ENCODE data around the gene IDE. TPM values are rescaled to one million over a fixed set of nuclear protein-coding genes. Genes with fewer than 3 reads are reported as not detected.
"Not testable (repeated sequence)": the region's sequence is repeated elsewhere in the genome, so short reads cannot be mapped to it uniquely, and the experiment has no call there.

The IDE gene
- total RNA-seq, 2 experiments from 2014 or later = 14.1 to 25.9 TPM

- no peak overlapping the region for H3K27ac Mint-ChIP-seq
- no peaks in the 10 kb centered on the region for H3K9me3 Mint-ChIP-seq (ENCODE audit: low read depth)
- DNase-seq (no peak), ATAC-seq (no peak)
- H3K4me1 Mint-ChIP-seq = peaks cover 24% of the 10 kb centered on the region
- H3K27me3 Mint-ChIP-seq = peaks cover 4% of the 10 kb centered on the region
- no peak overlapping the region for H3K4me3 Mint-ChIP-seq
- peaks cover 2% of the 10 kb centered on the region for H3K36me3 Mint-ChIP-seq
- CTCF ChIA-PET = interaction anchor here (0.6 to 4.1 kb wide), 7 partner anchors 9 to 171 kb away, joined by 3 to 26 read pairs (median 6); no protein-coding TSS in a partner anchor
Measured at GRCh38 chr10:92575961-92576360, 2.1 kb upstream of the IDE start.

- H3K4me3 Mint-ChIP-seq = peak overlapping the region; percentile 68
- peak overlapping the region; percentile 80 for H3K27ac Mint-ChIP-seq
- H3K27me3 Mint-ChIP-seq = peaks cover 4% of the 10 kb centered on the region
- peaks cover 26% of the 10 kb centered on the region for H3K4me1 Mint-ChIP-seq
- no peak for DNase-seq
- no peaks in the 10 kb centered on the region for H3K9me3 Mint-ChIP-seq (ENCODE audit: low read depth)
- CTCF ChIA-PET = interaction anchor here (0.7 to 4.1 kb wide), 20 partner anchors 9 to 1127 kb away, joined by 3 to 38 read pairs (median 4); no protein-coding TSS in a partner anchor
- peaks cover 2% of the 10 kb centered on the region for H3K36me3 Mint-ChIP-seq
- peak; percentile 14 for ATAC-seq
Measured at GRCh38 chr10:92574548-92575261, 812 bp upstream of the IDE start.

- Mint-ChIP-seq H3K27me3 (peaks cover 4% of the 10 kb centered on the region), H3K4me1 (peaks cover 31% of the 10 kb centered on the region), H3K4me3 (peak overlapping the region; percentile 68), H3K27ac (peak overlapping the region; percentile 75), H3K9me3 (ENCODE audit: low read depth) (no peaks in the 10 kb centered on the region), H3K36me3 (peaks cover 8% of the 10 kb centered on the region)
- CTCF ChIA-PET = interaction anchor here (0.8 to 4.1 kb wide), 13 partner anchors 13 to 112 kb away, joined by 3 to 38 read pairs (median 6); no protein-coding TSS in a partner anchor
- peak; percentile 48 for ATAC-seq
- peak; percentile 58 for DNase-seq
Measured at GRCh38 chr10:92573091-92573797, 649 bp downstream of the IDE start.

- CTCF ChIA-PET = interaction anchor here (0.5 to 4.1 kb wide), 5 partner anchors 19 to 289 kb away, joined by 3 to 26 read pairs (median 4); no protein-coding TSS in a partner anchor
- peaks cover 8% of the 10 kb centered on the region for H3K36me3 Mint-ChIP-seq
- peak overlapping the region; percentile 75 for H3K27ac Mint-ChIP-seq
- no peak for DNase-seq
- H3K9me3 Mint-ChIP-seq (ENCODE audit: low read depth) = no peaks in the 10 kb centered on the region
- peaks cover 4% of the 10 kb centered on the region for H3K27me3 Mint-ChIP-seq
- H3K4me3 Mint-ChIP-seq = peak overlapping the region; percentile 68
- ATAC-seq = no peak
- peaks cover 37% of the 10 kb centered on the region for H3K4me1 Mint-ChIP-seq
Measured at GRCh38 chr10:92572362-92573090, 1.4 kb downstream of the IDE start.

- ATAC-seq (no peak), DNase-seq (no peak)
- CTCF ChIA-PET = interaction anchor here (0.5 to 4.1 kb wide), 4 partner anchors 20 to 288 kb away, joined by 4 to 26 read pairs (median 14); no protein-coding TSS in a partner anchor
- Mint-ChIP-seq H3K27me3 (peaks cover 4% of the 10 kb centered on the region), H3K4me3 (no peak overlapping the region), H3K36me3 (peaks cover 9% of the 10 kb centered on the region), H3K27ac (no peak overlapping the region), H3K4me1 (peaks cover 41% of the 10 kb centered on the region), H3K9me3 (ENCODE audit: low read depth) (no peaks in the 10 kb centered on the region)
Measured at GRCh38 chr10:92571649-92572048, 2.2 kb downstream of the IDE start.

- H3K27me3 Mint-ChIP-seq; H3K9me3 Mint-ChIP-seq (ENCODE audit: low read depth); ATAC-seq; CTCF ChIA-PET; H3K4me3 Mint-ChIP-seq; H3K27ac Mint-ChIP-seq; DNase-seq: not testable (repeated sequence)
- H3K4me1 Mint-ChIP-seq = peaks cover 37% of the 10 kb centered on the region
- H3K36me3 Mint-ChIP-seq = peaks cover 14% of the 10 kb centered on the region
Measured at GRCh38 chr10:92569663-92570062, 4.2 kb downstream of the IDE start.

GRCh38 chr10:92569071-92569470, 4.8 kb downstream of the IDE start:
- Mint-ChIP-seq H3K4me3 (no peak overlapping the region), H3K27ac (no peak overlapping the region), H3K27me3 (peaks cover 4% of the 10 kb centered on the region), H3K36me3 (peaks cover 17% of the 10 kb centered on the region), H3K4me1 (peaks cover 35% of the 10 kb centered on the region), H3K9me3 (ENCODE audit: low read depth) (no peaks in the 10 kb centered on the region)
- no peak for DNase-seq
- no peak for ATAC-seq
- CTCF ChIA-PET = no interaction called here

- ATAC-seq (peak; percentile 31), DNase-seq (no peak)
- Mint-ChIP-seq H3K36me3 (peaks cover 18% of the 10 kb centered on the region), H3K27me3 (peaks cover 4% of the 10 kb centered on the region), H3K27ac (no peak overlapping the region), H3K4me1 (peaks cover 35% of the 10 kb centered on the region), H3K9me3 (ENCODE audit: low read depth) (no peaks in the 10 kb centered on the region), H3K4me3 (no peak overlapping the region)
- CTCF ChIA-PET = no interaction called here
Measured at GRCh38 chr10:92567952-92568600, 5.8 kb downstream of the IDE start.

GRCh38 chr10:92562424-92562823, 11.5 kb downstream of the IDE start:
- Mint-ChIP-seq H3K36me3 (peaks cover 37% of the 10 kb centered on the region), H3K27me3 (no peaks in the 10 kb centered on the region), H3K27ac (no peak overlapping the region), H3K4me3 (no peak overlapping the region), H3K4me1 (peaks cover 5% of the 10 kb centered on the region), H3K9me3 (ENCODE audit: low read depth) (peaks cover 7% of the 10 kb centered on the region)
- no peak for DNase-seq
- CTCF ChIA-PET = no interaction called here
- ATAC-seq = no peak

- H3K4me1 Mint-ChIP-seq = no peaks in the 10 kb centered on the region
- H3K4me3 Mint-ChIP-seq = no peak overlapping the region
- CTCF ChIA-PET = no interaction called here
- H3K36me3 Mint-ChIP-seq = peaks cover 45% of the 10 kb centered on the region
- ATAC-seq (no peak), DNase-seq (no peak)
- H3K27me3 Mint-ChIP-seq = no peaks in the 10 kb centered on the region
- peaks cover 11% of the 10 kb centered on the region for H3K9me3 Mint-ChIP-seq (ENCODE audit: low read depth)
- no peak overlapping the region for H3K27ac Mint-ChIP-seq
Measured at GRCh38 chr10:92559046-92559445, 14.8 kb downstream of the IDE start.

- Mint-ChIP-seq H3K4me3 (no peak overlapping the region), H3K27ac (no peak overlapping the region), H3K4me1 (no peaks in the 10 kb centered on the region), H3K9me3 (ENCODE audit: low read depth) (peaks cover 6% of the 10 kb centered on the region), H3K36me3 (peaks cover 46% of the 10 kb centered on the region), H3K27me3 (no peaks in the 10 kb centered on the region)
- DNase-seq = no peak
- CTCF ChIA-PET = interaction anchor here (0.6 kb wide), 1 partner anchor 191 kb away, joined by 3 read pairs; no protein-coding TSS in a partner anchor
- no peak for ATAC-seq
Measured at GRCh38 chr10:92553959-92554358, 19.9 kb downstream of the IDE start.

GRCh38 chr10:92552310-92552709, 21.6 kb downstream of the IDE start:
- Mint-ChIP-seq H3K9me3 (ENCODE audit: low read depth) (peaks cover 6% of the 10 kb centered on the region), H3K4me3 (no peak overlapping the region), H3K27ac (no peak overlapping the region), H3K27me3 (no peaks in the 10 kb centered on the region), H3K4me1 (no peaks in the 10 kb centered on the region), H3K36me3 (peaks cover 38% of the 10 kb centered on the region)
- CTCF ChIA-PET = interaction anchor here (0.6 kb wide), 1 partner anchor 1331 kb away, joined by 4 read pairs; no protein-coding TSS in a partner anchor
- DNase-seq (no peak), ATAC-seq (no peak)

GRCh38 chr10:92550924-92551323, 23.0 kb downstream of the IDE start:
- Mint-ChIP-seq H3K36me3 (peaks cover 34% of the 10 kb centered on the region), H3K4me1 (no peaks in the 10 kb centered on the region), H3K9me3 (ENCODE audit: low read depth) (peaks cover 6% of the 10 kb centered on the region), H3K27ac (no peak overlapping the region), H3K27me3 (no peaks in the 10 kb centered on the region), H3K4me3 (no peak overlapping the region)
- ATAC-seq (no peak), DNase-seq (no peak)
- CTCF ChIA-PET = interaction anchor here (0.9 kb wide), 1 partner anchor 21 kb away, joined by 4 read pairs; no protein-coding TSS in a partner anchor
